Gastroesophageal sphincter (tissue), 4 donors: ENCODE data around the gene TST. TPM values are rescaled to one million over a fixed set of nuclear protein-coding genes. Genes with fewer than 3 reads are reported as not detected.

Experiments used
- ATAC-seq: fragments of 150-250 bp; one replicate; pipeline ENCODE4 v1.9.1; 2016; ENCODE audit warnings: mild to moderate bottlenecking, moderate library complexity
- H3K27ac ChIP-seq, 4 donors: fragments of 200-600 bp; sonication (generic) in 3 of 4; 1 replicate in 3 of 4; 2 replicates in 1 of 4; pipeline ENCODE4 v1.5.1; 2016 to 2019
- H3K27me3 ChIP-seq: fragments of 200-600 bp; sonication (generic); one replicate; pipeline ENCODE4 v1.5.1; 2019
- H3K36me3 ChIP-seq, 2 donors: fragments of 200-600 bp; sonication (generic); one replicate each; pipeline ENCODE4 v1.5.1; 2019; ENCODE audit warnings: control low read depth in 1 of 2
- H3K4me1 ChIP-seq, 3 donors: fragments of 200-600 bp; sonication (generic); 1 replicate in 2 of 3; 2 replicates in 1 of 3; pipeline ENCODE4 v1.5.1; 2016 to 2019; ENCODE audit warnings: control low read depth in 2 of 3
- H3K4me3 ChIP-seq, 2 donors: fragments of 200-600 bp; sonication (generic); one replicate each; pipeline ENCODE4 v1.5.1; 2019; ENCODE audit warnings: mild to moderate bottlenecking in 1 of 2, moderate library complexity in 1 of 2
- H3K9me3 ChIP-seq, 3 donors: fragments of 200-600 bp; sonication (generic); one replicate each; pipeline ENCODE4 v1.5.1; 2017 to 2019; ENCODE audit warnings: control low read depth in 2 of 3
- CTCF ChIP-seq, 4 experiments: fragments of 200-600 bp in 2 of 4; fragments of 450-650 bp in 2 of 4; sonication (generic) in 1 of 4; IDR thresholded peaks; one replicate each; pipeline ENCODE4 v1.5.1; 2017 to 2019; ENCODE audit warnings: antibody characterized with exemption in 4 of 4, mild to moderate bottlenecking in 2 of 4, moderate library complexity in 2 of 4
- EP300 ChIP-seq: sonication (generic); formaldehyde crosslinking; IDR thresholded peaks from one replicate; pipeline ENCODE4 v1.6.1; 2017; ENCODE audit warnings: antibody characterized with exemption, mild to moderate bottlenecking
- POLR2A ChIP-seq, 2 donors: fragments of 450-650 bp; IDR thresholded peaks; one replicate each; pipeline ENCODE4 v1.6.1; 2017; ENCODE audit warnings: antibody characterized with exemption in 2 of 2, mild to moderate bottlenecking in 2 of 2, moderate library complexity in 1 of 2
- POLR2AphosphoS5 ChIP-seq: sonication (generic); formaldehyde crosslinking; IDR thresholded peaks from one replicate; pipeline ENCODE4 v1.6.1; 2017; ENCODE audit warnings: antibody characterized with exemption
- WGBS, 2 donors: methylation state at CpG; one replicate each; pipeline ENCODE4 v1.1.5; 2018; ENCODE audit warnings: low coverage in 1 of 2; 5-methylcytosine and 5-hydroxymethylcytosine counted together
- total RNA-seq, 4 donors: library from RNA; depleted of rRNA; stranded (reverse); fragments of >200 nt; gene quantifications; one replicate each; pipeline ENCODE4 v1.1.0, GENCODE V29; 2016

The TST gene
- total RNA-seq, 4 donors from 2014 or later, result 19.1 to 38.7 (median 31.7) TPM

- no peak for ATAC-seq
- WGBS, 2 donors, result 66 to 77% methylated on average over 13 to 15 of the region's 19 CpGs
Measured at GRCh38 chr22:36971341-36972125, 47.7 kb downstream of the TST start.

GRCh38 chr22:36968249-36968964 lies 50.8 kb downstream of the TST start:
- Histone ChIP-seq H3K9me3 (no peaks in the 10 kb centered on the region), H3K27me3 (peaks cover 34% of the 10 kb centered on the region), H3K4me3 (no peak overlapping the region), H3K4me1 (no peaks in the 10 kb centered on the region), H3K36me3 (no peaks in the 10 kb centered on the region), H3K27ac (no peak overlapping the region)
- ATAC-seq, result no peak
- WGBS, 2 donors, result 81 to 87% methylated on average over 5 of the region's 5 CpGs
- TF ChIP-seq POLR2A (IDR thresholded peaks at IDR 0.05), result no peak
- TF ChIP-seq POLR2AphosphoS5, result no peak

More at GRCh38 chr22:36971341-36972125, 47.7 kb downstream of the TST start:
- H3K4me1 ChIP-seq, result no peaks in the 10 kb centered on the region
- H3K4me3 ChIP-seq, result no peak overlapping the region
- no peak overlapping the region for H3K27ac ChIP-seq
- H3K36me3 ChIP-seq, result no peaks in the 10 kb centered on the region
- H3K9me3 ChIP-seq, result no peaks in the 10 kb centered on the region
- peaks cover 35% of the 10 kb centered on the region for H3K27me3 ChIP-seq
- TF ChIP-seq POLR2AphosphoS5 (no peak), CTCF (IDR thresholded peaks at IDR 0.05) (no peak), POLR2A (IDR thresholded peaks at IDR 0.05) (no peak), EP300 (no peak)

GRCh38 chr22:36966851-36967540 lies 52.3 kb downstream of the TST start:
- Histone ChIP-seq H3K27ac (no peak overlapping the region), H3K36me3 (no peaks in the 10 kb centered on the region), H3K27me3 (peaks cover 27% of the 10 kb centered on the region), H3K9me3 (no peaks in the 10 kb centered on the region), H3K4me3 (no peak overlapping the region), H3K4me1 (no peaks in the 10 kb centered on the region)
- TF ChIP-seq POLR2A (IDR thresholded peaks at IDR 0.05) (no peak), CTCF (IDR thresholded peaks at IDR 0.05) (no peak), POLR2AphosphoS5 (no peak), EP300 (no peak)
- WGBS, 2 donors, result 64 to 77% methylated on average over 6 to 7 of the region's 11 CpGs
- ATAC-seq, result no peak

GRCh38 chr22:36965696-36966095 lies 53.6 kb downstream of the TST start:
- Histone ChIP-seq H3K27me3 (peaks cover 33% of the 10 kb centered on the region), H3K4me1 (no peaks in the 10 kb centered on the region), H3K9me3 (no peaks in the 10 kb centered on the region), H3K27ac (no peak overlapping the region), H3K4me3 (no peak overlapping the region), H3K36me3 (no peaks in the 10 kb centered on the region)
- 39% methylated on average over 2 of the region's 2 CpGs; no CpG with 5 or more reads in 1 of the 2 donors for WGBS, 2 donors
- no peak for ATAC-seq
- TF ChIP-seq CTCF (IDR thresholded peaks at IDR 0.05) (no peak), POLR2A (IDR thresholded peaks at IDR 0.05) (no peak), POLR2AphosphoS5 (no peak)

GRCh38 chr22:36964106-36964505 lies 55.1 kb downstream of the TST start:
- Histone ChIP-seq H3K4me1 (no peaks in the 10 kb centered on the region), H3K9me3 (no peaks in the 10 kb centered on the region), H3K27me3 (peaks cover 42% of the 10 kb centered on the region), H3K4me3 (no peak overlapping the region), H3K27ac (no peak overlapping the region), H3K36me3 (no peaks in the 10 kb centered on the region)
- no peak for ATAC-seq
- TF ChIP-seq EP300, result no peak
- TF ChIP-seq POLR2A (IDR thresholded peaks at IDR 0.05), result no peak
- TF ChIP-seq CTCF (IDR thresholded peaks at IDR 0.05), result no peak
- no peak for TF ChIP-seq POLR2AphosphoS5
